Measurements from ENCODE around the gene PTPRG. TPM values are rescaled to one million over a fixed set of nuclear protein-coding genes. Genes with fewer than 3 reads are reported as not detected.

Gene PTPRG
- total and polyA plus RNA-seq, 2 of the 13 experiments (the other 11 are each of a cell fraction or from before 2014, with no cell fraction given) = 8.0 to 25.3 TPM

DNA sequence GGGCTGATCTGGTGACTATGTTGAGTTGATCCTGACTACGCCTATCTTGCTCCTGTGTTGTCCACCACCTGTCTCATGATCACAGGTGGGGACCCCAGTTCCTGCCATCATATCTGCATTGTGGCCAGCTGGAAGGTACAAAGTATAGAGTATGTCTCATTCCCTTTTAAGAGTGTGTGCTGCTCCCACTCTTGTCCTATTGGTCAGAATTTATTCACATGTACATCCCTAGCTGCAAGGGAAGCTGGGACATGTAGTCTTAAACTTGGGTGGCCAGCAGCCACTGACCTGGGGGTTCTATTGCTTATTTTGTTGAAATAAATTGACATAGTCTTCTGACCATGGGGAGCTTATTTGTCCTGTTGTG, 373.1 kb downstream of the PTPRG start:
- H3K9ac ChIP-seq (ENCODE audit: insufficient read depth, low read depth, low read length) = no peak overlapping the region
- H3K79me2 ChIP-seq (ENCODE audit: insufficient read depth, low read length) = no peaks in the 10 kb centered on the region
- H2AFZ ChIP-seq (ENCODE audit: low read length) = no peak overlapping the region
- FAIRE-seq (no peak), DNase-seq (ENCODE audit: low spot score) (no peak), ATAC-seq (no peak)
- no TSS peak for BruUV-seq (replicated peaks)
- intact Hi-C loops (cut with micrococcal nuclease; ENCODE audit: unreplicated experiment) (no loop called here), in situ Hi-C loops (cut with HindIII; ENCODE audit: extremely low pct_ligation_motif_present, low pct_unique_long_range_greater_than_20kb) (no loop called here)
- H3K27me3 ChIP-seq (ENCODE audit: control insufficient read depth in 1 of 2, insufficient read depth in 2 of 2, low read length in 2 of 2) = no peaks in the 10 kb centered on the region
- H4K20me1 ChIP-seq (ENCODE audit: insufficient read depth, low read length) = no peaks in the 10 kb centered on the region; the same call in 1 of the 2 replicates
- ChIA-PET POLR2A (no interaction called here), CTCF (ENCODE audit: low intra/inter-chr PET ratio, low total read pairs) (no interaction called here)
- TF ChIP-seq EED (CRISPR knock-in tag; IDR thresholded peaks at IDR 0.05) = no peak
- no peak for TF ChIP-seq RARG (CRISPR knock-in tag; IDR thresholded peaks at IDR 0.05; ENCODE audit: low read depth)
- H3K27ac ChIP-seq (ENCODE audit: extremely low read length, insufficient read depth, low read length) = no peak overlapping the region
- no peaks in the 10 kb centered on the region for H3K9me3 ChIP-seq (ENCODE audit: low read length)
- 100% methylated on average over 1 of the region's 1 CpG for WGBS (ENCODE audit: low lambda C conversion rate)
- no peaks in the 10 kb centered on the region for H3K36me3 ChIP-seq (replicated peaks in 1 of 2; ENCODE audit: control insufficient read depth in 1 of 2, insufficient read depth in 2 of 2, low read length in 2 of 2)
- H3K4me1 ChIP-seq (ENCODE audit: insufficient read depth, low read length) = no peaks in the 10 kb centered on the region
- H3K4me3 ChIP-seq (replicated peaks in 1 of 3; ENCODE audit: insufficient read depth in 1 of 3, low read depth in 2 of 3, low read length in 3 of 3) = no peak overlapping the region
- no peak overlapping the region for H3K4me2 ChIP-seq (ENCODE audit: low read depth, low read length)

DNA sequence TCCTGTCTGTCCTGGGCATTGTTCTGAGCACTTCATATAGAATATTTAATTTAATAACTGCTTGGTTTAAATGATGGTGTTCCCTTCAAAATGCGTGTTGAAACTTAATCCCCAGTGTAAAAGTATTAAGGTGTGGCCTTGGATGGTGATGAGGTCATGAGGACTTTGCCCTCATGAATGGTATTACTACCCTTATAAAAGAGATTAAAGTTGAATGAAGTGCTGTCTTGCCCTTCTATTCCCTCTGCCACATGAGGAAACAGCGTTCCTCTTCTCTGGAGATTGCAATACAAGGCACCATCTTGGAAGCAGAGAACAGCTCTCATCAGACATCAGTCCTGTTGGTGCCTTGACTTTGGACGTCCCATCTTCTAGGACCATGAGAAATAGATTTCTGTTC, 374.4 kb downstream of the PTPRG start:
- Histone ChIP-seq H3K27me3 (ENCODE audit: control insufficient read depth in 1 of 2, insufficient read depth in 2 of 2, low read length in 2 of 2) (no peaks in the 10 kb centered on the region), H3K9ac (ENCODE audit: insufficient read depth, low read depth, low read length) (no peak overlapping the region), H3K79me2 (ENCODE audit: insufficient read depth, low read length) (no peaks in the 10 kb centered on the region), H3K27ac (ENCODE audit: extremely low read length, insufficient read depth, low read length) (no peak overlapping the region), H2AFZ (ENCODE audit: low read length) (no peak overlapping the region), H3K9me3 (ENCODE audit: low read length) (no peaks in the 10 kb centered on the region), H3K4me2 (ENCODE audit: low read depth, low read length) (no peak overlapping the region), H3K36me3 (replicated peaks in 1 of 2; ENCODE audit: control insufficient read depth in 1 of 2, insufficient read depth in 2 of 2, low read length in 2 of 2) (no peaks in the 10 kb centered on the region), H3K4me3 (replicated peaks in 1 of 3; ENCODE audit: insufficient read depth in 1 of 3, low read depth in 2 of 3, low read length in 3 of 3) (no peak overlapping the region), H3K4me1 (ENCODE audit: insufficient read depth, low read length) (no peaks in the 10 kb centered on the region), H4K20me1 (ENCODE audit: insufficient read depth, low read length) (no peaks in the 10 kb centered on the region; the same call in 1 of the 2 replicates)
- WGBS (ENCODE audit: low lambda C conversion rate) = 97% methylated on average over 3 of the region's 3 CpGs
- FAIRE-seq = no peak
- no peak for ATAC-seq
- in situ Hi-C loops (cut with HindIII; ENCODE audit: extremely low pct_ligation_motif_present, low pct_unique_long_range_greater_than_20kb) (no loop called here), intact Hi-C loops (cut with micrococcal nuclease; ENCODE audit: unreplicated experiment) (no loop called here)
- ChIA-PET POLR2A (no interaction called here), CTCF (ENCODE audit: low intra/inter-chr PET ratio, low total read pairs) (no interaction called here)
- BruUV-seq (replicated peaks) = no TSS peak
- no peak for DNase-seq (ENCODE audit: low spot score)
- TF ChIP-seq, protein P1, sequence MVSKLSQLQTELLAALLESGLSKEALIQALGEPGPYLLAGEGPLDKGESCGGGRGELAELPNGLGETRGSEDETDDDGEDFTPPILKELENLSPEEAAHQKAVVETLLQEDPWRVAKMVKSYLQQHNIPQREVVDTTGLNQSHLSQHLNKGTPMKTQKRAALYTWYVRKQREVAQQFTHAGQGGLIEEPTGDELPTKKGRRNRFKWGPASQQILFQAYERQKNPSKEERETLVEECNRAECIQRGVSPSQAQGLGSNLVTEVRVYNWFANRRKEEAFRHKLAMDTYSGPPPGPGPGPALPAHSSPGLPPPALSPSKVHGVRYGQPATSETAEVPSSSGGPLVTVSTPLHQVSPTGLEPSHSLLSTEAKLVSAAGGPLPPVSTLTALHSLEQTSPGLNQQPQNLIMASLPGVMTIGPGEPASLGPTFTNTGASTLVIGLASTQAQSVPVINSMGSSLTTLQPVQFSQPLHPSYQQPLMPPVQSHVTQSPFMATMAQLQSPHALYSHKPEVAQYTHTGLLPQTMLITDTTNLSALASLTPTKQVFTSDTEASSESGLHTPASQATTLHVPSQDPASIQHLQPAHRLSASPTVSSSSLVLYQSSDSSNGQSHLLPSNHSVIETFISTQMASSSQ (IDR thresholded peaks at IDR 0.05; ENCODE audit: low read depth) = no peak
- TF ChIP-seq, protein P1 (CRISPR knock-in tag; IDR thresholded peaks at IDR 0.05; ENCODE audit: borderline replicate concordance) = no peak
- TF ChIP-seq PAF1 (CRISPR knock-in tag; IDR thresholded peaks at IDR 0.05) (no peak), ZBTB7A (CRISPR knock-in tag; IDR thresholded peaks at IDR 0.05) (no peak), ZNF382 (CRISPR knock-in tag; IDR thresholded peaks at IDR 0.05; ENCODE audit: borderline replicate concordance) (no peak), ZNF670 (CRISPR knock-in tag; IDR thresholded peaks at IDR 0.05; ENCODE audit: borderline replicate concordance) (no peak)

Measured in HepG2 (cell line).